NCI-H774 (cell line): ENCODE measurements around the gene FIGNL1.

Source experiments
- DNase-seq: peaks from one replicate; lab custom pipeline; 2025; lab: John Stamatoyannopoulos, UW

FIGNL1 gene

DNA sequence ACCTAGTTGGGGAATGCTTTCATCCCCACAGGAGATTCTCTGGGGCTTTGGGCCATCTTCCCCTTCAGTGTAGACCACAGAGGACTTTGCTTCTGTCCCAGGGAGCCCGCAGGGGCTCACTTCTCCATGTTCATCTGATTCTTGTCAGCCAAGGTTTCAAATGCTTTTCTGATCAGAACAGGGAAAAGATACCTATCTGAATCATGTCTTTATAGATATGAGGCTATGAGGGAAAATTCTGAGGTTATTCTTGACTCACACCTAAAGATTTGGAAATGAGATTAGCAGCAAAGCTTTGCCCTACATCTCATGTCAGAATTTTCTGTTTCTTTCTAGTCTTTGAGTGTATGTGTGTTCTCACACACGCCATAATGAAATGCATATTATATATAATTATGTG lies 53.3 kb downstream of the FIGNL1 start:
- no peak for DNase-seq

DNA sequence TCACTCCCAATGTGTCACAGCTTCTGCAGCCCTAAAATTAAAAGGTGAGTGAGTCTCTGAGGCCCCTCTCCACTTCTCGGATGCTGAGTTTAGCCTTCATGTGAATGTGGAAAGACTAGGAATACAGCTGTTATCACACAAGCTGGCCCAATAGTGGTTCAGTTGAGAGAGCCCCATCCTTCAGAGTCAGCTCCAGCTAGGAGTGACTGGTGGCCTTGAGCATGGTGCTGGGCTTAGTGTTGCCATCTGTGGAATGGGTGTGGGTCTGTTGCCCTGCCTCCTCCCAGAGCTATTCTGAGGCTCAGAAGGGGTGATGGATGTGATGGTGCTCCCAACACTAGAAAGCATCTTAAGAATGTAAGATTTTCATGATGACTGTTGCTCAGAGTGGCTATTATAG lies 55.8 kb downstream of the FIGNL1 start:
- DNase-seq, result no peak
